SIG-M5 treated with dmso at 0.1 percent for 504 hours (cell line): ENCODE results near the gene GNL1.

Experiments
- DNase-seq: peaks from one replicate; lab custom pipeline; 2025; ENCODE audit not compliant: unreplicated experiment; lab: John Stamatoyannopoulos, UW

GNL1 gene, protein sequence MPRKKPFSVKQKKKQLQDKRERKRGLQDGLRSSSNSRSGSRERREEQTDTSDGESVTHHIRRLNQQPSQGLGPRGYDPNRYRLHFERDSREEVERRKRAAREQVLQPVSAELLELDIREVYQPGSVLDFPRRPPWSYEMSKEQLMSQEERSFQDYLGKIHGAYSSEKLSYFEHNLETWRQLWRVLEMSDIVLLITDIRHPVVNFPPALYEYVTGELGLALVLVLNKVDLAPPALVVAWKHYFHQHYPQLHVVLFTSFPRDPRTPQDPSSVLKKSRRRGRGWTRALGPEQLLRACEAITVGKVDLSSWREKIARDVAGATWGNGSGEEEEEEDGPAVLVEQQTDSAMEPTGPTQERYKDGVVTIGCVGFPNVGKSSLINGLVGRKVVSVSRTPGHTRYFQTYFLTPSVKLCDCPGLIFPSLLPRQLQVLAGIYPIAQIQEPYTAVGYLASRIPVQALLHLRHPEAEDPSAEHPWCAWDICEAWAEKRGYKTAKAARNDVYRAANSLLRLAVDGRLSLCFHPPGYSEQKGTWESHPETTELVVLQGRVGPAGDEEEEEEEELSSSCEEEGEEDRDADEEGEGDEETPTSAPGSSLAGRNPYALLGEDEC

GRCh38 chr6:30556066-30556905 lies at the start of gene GNL1:
Gene GNL1 (minus strand): TSS chr6:30556489. CDS start chr6:30556203, 286 bp downstream.
- DNase-seq, result peak; percentile 86

- DNase-seq, result no peak
Observed at GRCh38 chr6:30603961-30604360, 47.7 kb upstream of the GNL1 start.

- no peak for DNase-seq
Observed at GRCh38 chr6:30601815-30602641, 45.7 kb upstream of the GNL1 start.

DNA sequence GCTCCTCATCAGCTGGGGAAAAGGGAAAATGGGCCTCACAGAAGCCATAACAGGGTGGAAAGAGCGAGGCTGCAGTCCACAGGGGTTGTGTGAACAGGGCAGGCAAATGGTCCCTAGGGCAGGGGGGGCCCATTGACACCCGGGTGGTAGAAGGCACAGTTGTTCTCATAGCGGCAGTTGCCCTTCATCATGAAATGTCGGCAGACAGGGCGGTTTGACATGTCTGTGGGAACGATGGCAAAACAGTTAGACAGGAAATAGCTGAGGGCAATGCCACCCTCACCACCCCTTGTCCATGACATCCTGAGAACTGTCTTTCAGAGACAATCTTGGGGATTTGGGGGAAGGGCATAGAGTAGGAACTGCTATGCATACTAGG lies 45.1 kb upstream of the GNL1 start:
- no peak for DNase-seq

- DNase-seq, result no peak
Observed at GRCh38 chr6:30600451-30600961, 44.2 kb upstream of the GNL1 start.

DNA sequence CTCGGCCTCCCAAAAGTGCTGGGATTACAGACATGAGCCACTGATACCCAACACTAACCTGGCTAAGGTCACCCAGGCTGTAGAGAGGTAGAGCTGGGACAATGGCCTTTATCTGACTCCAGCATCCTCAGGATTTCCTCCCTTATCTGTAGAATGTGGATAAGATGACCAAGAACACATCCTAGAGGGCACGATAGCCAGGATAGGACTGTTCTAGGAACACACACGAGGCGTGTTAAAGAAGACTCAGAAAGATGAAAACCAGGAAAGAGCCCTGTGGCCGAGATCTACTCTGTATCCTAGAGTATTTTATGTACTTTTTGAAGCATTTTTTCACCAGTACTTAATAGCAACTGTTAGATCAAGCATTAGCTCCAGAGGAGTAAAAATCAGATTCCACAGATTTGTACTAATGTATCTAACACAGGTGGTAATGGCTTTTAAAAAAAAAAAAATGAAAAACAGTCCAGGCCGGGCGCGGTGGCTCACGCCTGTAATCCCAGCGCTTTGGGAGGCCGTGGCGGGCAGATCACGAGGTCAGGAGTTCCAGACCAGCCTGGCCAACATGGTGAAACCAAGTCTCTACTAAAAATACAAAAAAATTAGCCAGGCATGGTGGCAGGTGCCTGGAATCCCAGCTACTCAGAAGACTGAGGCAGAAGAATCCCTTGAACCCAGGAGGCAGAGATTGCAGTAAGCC lies 43.5 kb upstream of the GNL1 start:
- DNase-seq, result no peak

DNA sequence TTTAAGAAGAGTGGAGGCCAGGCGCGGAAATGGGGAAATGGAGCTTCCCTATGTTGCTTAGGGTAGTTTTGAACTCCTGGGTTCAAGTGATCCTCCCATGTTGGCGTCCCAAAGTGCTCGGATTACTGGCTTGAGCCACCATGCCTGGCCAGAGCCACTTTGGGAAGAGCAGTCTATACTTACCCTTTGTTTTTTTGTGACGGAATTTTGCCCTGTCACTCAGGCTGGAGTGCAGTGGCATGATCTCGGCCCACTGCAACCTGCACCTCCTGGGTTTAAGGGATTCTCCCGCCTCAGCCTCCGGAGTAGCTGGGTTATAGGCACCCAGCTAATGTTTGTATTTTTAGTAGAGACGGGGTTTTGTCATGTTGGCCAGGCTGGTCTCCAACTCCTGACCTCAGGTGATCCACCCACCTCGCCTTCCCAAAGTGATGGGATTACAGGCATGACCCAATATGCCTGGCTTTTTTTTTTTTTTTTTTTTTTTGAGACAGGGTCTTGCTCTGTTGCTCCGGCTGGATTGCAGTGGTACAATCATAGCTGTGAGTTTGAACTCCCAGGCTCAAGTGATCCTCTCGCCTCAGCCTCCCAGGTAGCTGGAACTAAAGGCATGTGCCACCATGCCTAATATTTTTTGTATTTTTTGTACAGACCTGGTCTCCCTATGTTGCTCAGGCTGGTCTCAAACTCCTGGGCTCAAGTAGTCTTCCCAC lies 42.8 kb upstream of the GNL1 start:
- DNase-seq, result no peak

DNA sequence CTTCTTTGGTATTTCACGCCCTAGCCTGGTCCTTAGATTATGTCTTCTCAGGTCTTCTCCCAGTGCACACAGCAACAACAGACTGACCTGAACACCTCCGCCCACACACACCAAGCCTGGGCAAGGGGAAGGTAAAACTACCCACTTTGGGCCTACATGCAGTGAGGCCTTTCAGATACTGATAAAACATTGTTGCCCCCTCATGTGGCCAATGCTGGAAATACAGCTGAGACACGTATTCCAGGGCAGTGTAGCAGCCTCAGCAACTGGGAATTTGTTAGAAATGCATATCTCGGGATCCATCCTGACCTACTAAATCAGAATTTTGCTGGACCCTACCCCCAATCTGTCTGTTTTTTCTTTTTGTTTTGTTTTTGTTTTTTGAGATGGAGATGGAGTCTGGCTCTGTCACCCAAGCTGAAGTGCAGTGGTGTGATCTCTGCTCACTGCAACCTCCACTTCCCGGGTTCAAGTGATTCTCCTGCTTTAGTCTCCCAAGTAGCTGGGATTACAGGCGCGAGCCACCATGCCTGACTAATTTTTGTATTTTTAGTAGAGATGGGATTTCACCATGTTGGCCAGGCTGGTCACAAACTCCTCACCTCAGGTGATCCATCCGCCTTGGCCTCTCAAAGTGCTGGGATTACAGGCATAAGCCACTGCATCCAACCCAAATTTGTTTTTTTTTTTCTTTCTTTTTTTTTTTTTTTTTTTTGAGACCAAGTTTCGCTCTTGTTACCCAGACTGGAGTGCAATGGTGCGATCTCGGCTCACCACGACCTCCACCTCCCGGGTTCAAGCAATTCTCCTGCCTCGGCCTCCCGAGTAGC lies 41.2 kb upstream of the GNL1 start:
- DNase-seq, result peak; percentile 42

DNA sequence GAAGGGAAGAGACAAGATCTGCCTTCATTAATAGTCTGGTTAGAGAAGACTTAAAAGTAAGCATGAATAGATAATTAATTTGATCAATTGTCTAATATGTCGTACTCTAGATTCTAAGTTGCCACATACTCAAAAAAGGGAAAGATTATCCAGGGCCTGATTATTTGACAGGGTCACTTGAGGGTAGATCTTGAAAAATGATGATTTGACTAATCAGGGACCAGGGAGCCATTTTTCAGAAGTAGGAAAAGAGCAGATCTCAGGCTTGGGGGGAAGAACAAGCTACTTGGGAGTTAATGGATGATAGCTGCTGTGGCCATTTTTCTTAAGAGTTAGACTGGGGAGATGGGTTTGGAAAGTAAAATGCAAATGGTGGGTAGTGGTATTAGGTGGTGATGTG lies 36.0 kb upstream of the GNL1 start:
- DNase-seq, result no peak

DNA sequence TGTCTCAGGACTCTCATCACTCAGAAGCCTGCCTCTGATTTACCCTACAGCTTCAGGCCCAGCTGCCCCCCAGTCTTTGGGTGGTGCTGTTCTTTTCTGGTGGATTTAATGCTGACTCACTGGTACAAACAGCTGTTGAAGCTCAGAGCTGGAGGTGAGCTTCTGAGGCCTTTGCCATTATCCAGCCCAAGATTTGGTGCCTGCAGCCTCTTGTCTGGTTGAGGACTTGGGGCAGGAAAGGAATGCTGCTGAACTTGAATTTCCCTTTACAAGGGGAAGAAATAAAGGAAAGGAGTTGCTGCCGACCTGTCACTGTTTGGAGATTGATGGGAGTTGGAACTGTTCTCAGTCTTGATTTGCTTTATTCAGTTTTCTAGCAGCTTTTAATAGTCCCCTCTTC lies 34.7 kb upstream of the GNL1 start:
- peak; percentile 27 for DNase-seq

GRCh38 chr6:30590509-30590908 lies 34.2 kb upstream of the GNL1 start:
- DNase-seq, result no peak

GRCh38 chr6:30589754-30590358 lies 33.6 kb upstream of the GNL1 start:
- no peak for DNase-seq

- no peak for DNase-seq
Observed at GRCh38 chr6:30583921-30584320, 27.6 kb upstream of the GNL1 start.

- no peak for DNase-seq
Observed at GRCh38 chr6:30578051-30578450, 21.8 kb upstream of the GNL1 start.

DNA sequence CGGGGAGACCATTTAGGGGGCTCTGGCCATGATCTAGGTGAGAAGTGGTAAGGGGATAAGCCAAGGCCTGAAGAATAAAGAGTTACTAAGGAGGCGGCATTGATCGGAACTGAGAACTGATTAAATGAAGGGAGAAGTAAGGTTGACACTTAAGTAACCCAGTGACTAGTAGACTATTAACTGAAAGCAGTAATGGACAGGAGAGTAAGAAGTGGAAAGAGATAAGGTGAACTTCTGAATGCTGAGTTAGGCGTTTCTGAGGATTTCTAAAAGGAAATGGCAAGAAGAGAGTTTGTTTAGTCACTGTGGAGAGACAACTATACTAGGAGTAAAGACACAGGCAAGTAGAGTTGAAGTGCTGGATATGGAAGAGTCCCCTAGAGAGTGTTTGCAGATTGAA lies 16.8 kb upstream of the GNL1 start:
- DNase-seq, result no peak

- no peak for DNase-seq
Observed at GRCh38 chr6:30572148-30572547, 15.9 kb upstream of the GNL1 start.

DNA sequence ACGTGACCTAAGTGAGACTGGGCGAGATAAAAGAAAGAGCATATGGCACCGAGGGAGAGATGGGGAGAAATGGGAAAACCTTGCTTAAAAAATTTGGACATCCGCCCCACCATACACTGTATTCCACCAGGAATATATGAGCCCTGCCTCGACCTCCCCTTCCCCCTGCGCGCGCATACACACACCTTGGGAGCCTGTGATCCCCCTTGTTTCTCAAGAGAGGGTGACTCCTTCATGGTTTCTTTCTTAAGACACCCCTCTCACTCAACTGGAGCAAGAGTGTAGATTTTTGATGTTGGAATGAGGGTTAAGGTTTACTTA lies 15.4 kb upstream of the GNL1 start:
- DNase-seq, result no peak

DNA sequence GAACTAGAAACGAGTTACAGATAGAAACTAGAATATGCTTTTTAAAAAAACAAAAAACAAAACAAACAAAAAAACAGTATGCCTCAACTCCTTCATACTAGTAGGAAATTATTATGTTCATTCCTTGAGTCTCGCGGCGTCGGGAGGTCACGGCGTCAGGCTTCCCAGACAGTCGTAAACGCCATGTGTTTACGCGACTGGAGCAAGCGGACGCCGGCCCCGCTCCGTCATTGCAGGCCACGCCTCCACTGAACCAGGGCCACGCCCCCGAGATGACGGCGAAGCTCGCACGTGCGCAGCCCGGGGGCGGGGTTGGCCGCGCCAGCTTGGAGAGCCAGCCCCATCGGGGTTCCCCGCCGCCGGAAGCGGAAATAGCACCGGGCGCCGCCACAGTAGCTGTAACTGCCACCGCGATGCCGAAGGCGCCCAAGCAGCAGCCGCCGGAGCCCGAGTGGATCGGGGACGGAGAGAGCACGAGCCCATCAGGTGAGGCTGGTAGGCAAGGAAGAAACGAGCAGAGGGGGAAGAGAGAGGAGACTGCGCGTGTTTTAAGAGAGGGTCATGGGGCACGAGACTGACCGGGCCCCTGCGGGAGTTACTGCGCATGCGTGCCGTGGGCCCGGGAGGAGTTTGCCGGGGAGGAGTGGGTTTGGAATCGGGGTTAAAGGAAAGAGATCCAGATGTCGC lies 14.9 kb upstream of the GNL1 start, which contains the start of gene ABCF1:
Gene ABCF1, plus strand, starts transcription at position 368 of the 687 bp plus-strand sequence. Its CDS starts 46 bp downstream, at position 414.
- peak; percentile 89 for DNase-seq
